Mammary epithelial cell (primary cell): ENCODE measurements around the gene HSPBP1.

ENCODE experiments used
- CTCF ChIP-seq, 2 donors: IDR thresholded peaks in 1 of 2; conservative IDR thresholded peaks in 1 of 2; 2 replicates each; pipeline ENCODE4 v1.5.1; 2011 to 2012; ENCODE audit warnings: inconsistent platforms in 2 of 2, low read length in 2 of 2, mild to moderate bottlenecking in 2 of 2, control low read depth in 1 of 2, low read depth in 1 of 2; ENCODE audit not compliant: insufficient read depth in 1 of 2; ENCODE audit errors: extremely low read depth in 1 of 2
- EZH2 ChIP-seq: IDR thresholded peaks from 2 replicates; pipeline ENCODE4 v1.6.1; 2012; ENCODE audit warnings: low read length, inconsistent platforms, borderline replicate concordance

- no peak for TF ChIP-seq CTCF (conservative IDR thresholded peaks at IDR 0.05 in 1 of 2, IDR thresholded peaks at IDR 0.05 in 1 of 2; ENCODE audit: extremely low read depth in 1 of 2, insufficient read depth in 1 of 2, low read depth in 1 of 2, low read length in 2 of 2)
- no peak for TF ChIP-seq EZH2
Measured at GRCh38 chr19:55308281-55308680, 28.4 kb upstream of the HSPBP1 start.
